Measurements from ENCODE around the gene IGF2BP2.

DNA sequence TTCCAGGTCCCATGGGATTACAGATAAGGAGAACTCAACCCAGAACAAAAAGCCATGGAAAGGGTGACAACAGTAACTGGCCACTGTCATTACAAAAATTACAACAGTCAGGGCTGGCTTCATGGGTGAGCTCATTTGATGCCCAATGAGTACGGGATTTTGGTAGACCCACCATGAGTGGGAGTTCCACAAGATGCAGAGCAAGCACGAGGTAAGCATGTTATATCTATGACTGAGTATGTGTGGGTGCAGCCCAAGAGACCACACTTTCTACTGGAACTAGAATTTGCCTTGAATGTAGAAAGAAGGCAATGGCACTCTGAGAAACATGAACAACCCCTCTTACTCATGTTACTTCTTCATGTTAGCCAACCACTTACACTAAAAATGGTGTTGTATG is 83.3 kb downstream of the IGF2BP2 start:
- TF ChIP-seq, protein P1, sequence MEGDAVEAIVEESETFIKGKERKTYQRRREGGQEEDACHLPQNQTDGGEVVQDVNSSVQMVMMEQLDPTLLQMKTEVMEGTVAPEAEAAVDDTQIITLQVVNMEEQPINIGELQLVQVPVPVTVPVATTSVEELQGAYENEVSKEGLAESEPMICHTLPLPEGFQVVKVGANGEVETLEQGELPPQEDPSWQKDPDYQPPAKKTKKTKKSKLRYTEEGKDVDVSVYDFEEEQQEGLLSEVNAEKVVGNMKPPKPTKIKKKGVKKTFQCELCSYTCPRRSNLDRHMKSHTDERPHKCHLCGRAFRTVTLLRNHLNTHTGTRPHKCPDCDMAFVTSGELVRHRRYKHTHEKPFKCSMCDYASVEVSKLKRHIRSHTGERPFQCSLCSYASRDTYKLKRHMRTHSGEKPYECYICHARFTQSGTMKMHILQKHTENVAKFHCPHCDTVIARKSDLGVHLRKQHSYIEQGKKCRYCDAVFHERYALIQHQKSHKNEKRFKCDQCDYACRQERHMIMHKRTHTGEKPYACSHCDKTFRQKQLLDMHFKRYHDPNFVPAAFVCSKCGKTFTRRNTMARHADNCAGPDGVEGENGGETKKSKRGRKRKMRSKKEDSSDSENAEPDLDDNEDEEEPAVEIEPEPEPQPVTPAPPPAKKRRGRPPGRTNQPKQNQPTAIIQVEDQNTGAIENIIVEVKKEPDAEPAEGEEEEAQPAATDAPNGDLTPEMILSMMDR (IDR thresholded peaks at IDR 0.05): no peak
- TF ChIP-seq SMC3 (IDR thresholded peaks at IDR 0.05) (no peak), RARB (CRISPR knock-in tag; IDR thresholded peaks at IDR 0.05) (no peak), TP53 (CRISPR knock-in tag; IDR thresholded peaks at IDR 0.05) (no peak), ATOH8 (CRISPR knock-in tag; IDR thresholded peaks at IDR 0.05; ENCODE audit: low read depth) (no peak)

All from A549 (cell line).